Lower leg skin (tissue), 3 donors: ENCODE data around the gene SOCS2.

Experiments used
- POLR2A ChIP-seq, 2 donors: fragments of 450-650 bp; IDR thresholded peaks; one replicate each; pipeline ENCODE4 v1.6.1; 2016 to 2017; ENCODE audit warnings: antibody characterized with exemption in 2 of 2, mild to moderate bottlenecking in 1 of 2, moderate library complexity in 1 of 2
- TF ChIP-seq, protein P1 (sequence below), 3 donors: fragments of 450-650 bp; IDR thresholded peaks; one replicate each; pipeline ENCODE4 v1.5.1; 2016; ENCODE audit warnings: antibody characterized with exemption in 3 of 3, mild to moderate bottlenecking in 3 of 3, moderate library complexity in 2 of 3

DNA sequence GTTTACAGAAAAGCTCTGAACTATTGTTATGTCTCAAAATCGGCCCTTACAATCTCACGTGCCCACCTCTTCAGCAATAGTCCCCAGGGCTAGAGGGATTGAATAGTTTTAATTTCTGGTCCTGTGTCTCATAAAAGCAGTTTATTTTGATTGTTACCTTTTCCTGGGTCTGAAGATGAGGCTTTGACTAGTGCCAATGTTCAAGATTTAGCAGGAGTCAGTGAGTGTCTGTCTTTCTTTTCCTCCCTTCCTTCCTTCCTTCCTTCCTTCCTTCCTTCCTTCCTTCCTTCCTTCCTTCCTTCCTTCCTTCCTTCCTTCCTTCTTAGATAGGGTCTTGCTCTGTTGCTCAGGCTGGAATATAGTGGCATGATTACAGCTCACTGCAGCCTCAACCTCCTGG is 24.7 kb upstream of the SOCS2 start:
- TF ChIP-seq, protein P1, sequence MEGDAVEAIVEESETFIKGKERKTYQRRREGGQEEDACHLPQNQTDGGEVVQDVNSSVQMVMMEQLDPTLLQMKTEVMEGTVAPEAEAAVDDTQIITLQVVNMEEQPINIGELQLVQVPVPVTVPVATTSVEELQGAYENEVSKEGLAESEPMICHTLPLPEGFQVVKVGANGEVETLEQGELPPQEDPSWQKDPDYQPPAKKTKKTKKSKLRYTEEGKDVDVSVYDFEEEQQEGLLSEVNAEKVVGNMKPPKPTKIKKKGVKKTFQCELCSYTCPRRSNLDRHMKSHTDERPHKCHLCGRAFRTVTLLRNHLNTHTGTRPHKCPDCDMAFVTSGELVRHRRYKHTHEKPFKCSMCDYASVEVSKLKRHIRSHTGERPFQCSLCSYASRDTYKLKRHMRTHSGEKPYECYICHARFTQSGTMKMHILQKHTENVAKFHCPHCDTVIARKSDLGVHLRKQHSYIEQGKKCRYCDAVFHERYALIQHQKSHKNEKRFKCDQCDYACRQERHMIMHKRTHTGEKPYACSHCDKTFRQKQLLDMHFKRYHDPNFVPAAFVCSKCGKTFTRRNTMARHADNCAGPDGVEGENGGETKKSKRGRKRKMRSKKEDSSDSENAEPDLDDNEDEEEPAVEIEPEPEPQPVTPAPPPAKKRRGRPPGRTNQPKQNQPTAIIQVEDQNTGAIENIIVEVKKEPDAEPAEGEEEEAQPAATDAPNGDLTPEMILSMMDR (IDR thresholded peaks at IDR 0.05), result no peak
- no peak for TF ChIP-seq POLR2A (IDR thresholded peaks at IDR 0.05)
